ENCODE data around the gene SPATA17.
"Not testable (repeated sequence)": the region's sequence is repeated elsewhere in the genome, so short reads cannot be mapped to it uniquely, and the experiment has no call there.

Gene SPATA17

GRCh38 chr1:217630711-217631591 lies at the start of gene SPATA17, which contains the start of gene GPATCH2 (continued):
- no peak for TF ChIP-seq ZNF148 (tag by site-specific recombination; IDR thresholded peaks at IDR 0.05; ENCODE audit: borderline replicate concordance)
- TF ChIP-seq ZNF404 (tag by site-specific recombination; IDR thresholded peaks at IDR 0.05) = no peak
- TF ChIP-seq ZNF664 (tag by site-specific recombination; IDR thresholded peaks at IDR 0.05) = no peak
- TF ChIP-seq GLIS1 (tag by site-specific recombination; IDR thresholded peaks at IDR 0.05) = no peak
- TF ChIP-seq INSM2 (tag by site-specific recombination; IDR thresholded peaks at IDR 0.05) = peak; percentile 31; the same call in 1 of the 2 replicates
- TF ChIP-seq HOXC10 (CRISPR knock-in tag; IDR thresholded peaks at IDR 0.05) = no peak
- TF ChIP-seq ZNF140 (tag by site-specific recombination; IDR thresholded peaks at IDR 0.05) = no peak
- no peak for TF ChIP-seq MEIS1 (CRISPR knock-in tag; IDR thresholded peaks at IDR 0.05; ENCODE audit: borderline replicate concordance)

GRCh38 chr1:217584286-217584811 lies 46.8 kb upstream of the SPATA17 start:
- CTCF ChIA-PET = interaction anchor here (0.6 kb wide), 2 partner anchors 410 to 705 kb away, joined by 3 read pairs; no protein-coding TSS in a partner anchor
- H3K27ac ChIP-seq (ENCODE audit: extremely low read depth, low read depth, low read length); H3K4me1 ChIP-seq (ENCODE audit: control insufficient read depth, insufficient read depth, low read length); POLR2A ChIA-PET; H3K36me3 ChIP-seq (ENCODE audit: control insufficient read depth in 2 of 2, insufficient read depth in 1 of 2, low read length in 2 of 2); H3K4me3 ChIP-seq (ENCODE audit: low read depth, low read length); H3K9me3 ChIP-seq (ENCODE audit: control insufficient read depth, insufficient read depth, low read depth, low read length): not testable (repeated sequence)

- Histone ChIP-seq H3K4me3 (ENCODE audit: low read depth, low read length) (no peak overlapping the region), H3K36me3 (ENCODE audit: control insufficient read depth in 2 of 2, insufficient read depth in 1 of 2, low read length in 2 of 2) (peaks cover 0 to 3% of the 10 kb centered on the region in 2 experiments; a peak in 2 of 3 replicates), H3K27ac (ENCODE audit: extremely low read depth, low read depth, low read length) (no peak overlapping the region), H3K4me1 (ENCODE audit: control insufficient read depth, insufficient read depth, low read length) (no peaks in the 10 kb centered on the region), H3K9me3 (ENCODE audit: control insufficient read depth, insufficient read depth, low read depth, low read length) (no peaks in the 10 kb centered on the region)
- POLR2A ChIA-PET = interaction anchor here (0.9 kb wide), 1 partner anchor 45 kb away, joined by 3 read pairs; the partner anchor contains the start of gene GPATCH2
- CTCF ChIA-PET = no interaction called here
- TF ChIP-seq OVOL3 (tag by site-specific recombination; IDR thresholded peaks at IDR 0.05) (no peak), ZNF626 (tag by site-specific recombination; IDR thresholded peaks at IDR 0.05) (no peak), ZNF544 (tag by site-specific recombination; IDR thresholded peaks at IDR 0.05) (no peak), ZNF362 (tag by site-specific recombination; IDR thresholded peaks at IDR 0.05) (no peak), ZNF114 (tag by site-specific recombination; IDR thresholded peaks at IDR 0.05) (no peak), ZNF138 (tag by site-specific recombination; IDR thresholded peaks at IDR 0.05; ENCODE audit: borderline replicate concordance) (no peak), ZNF112 (tag by site-specific recombination; IDR thresholded peaks at IDR 0.05) (no peak), ZNF513 (tag by site-specific recombination; IDR thresholded peaks at IDR 0.05) (no peak), ZNF48 (tag by site-specific recombination; IDR thresholded peaks at IDR 0.05) (no peak), ZNF776 (tag by site-specific recombination; IDR thresholded peaks at IDR 0.05; ENCODE audit: borderline replicate concordance) (no peak), GFI1B (tag by site-specific recombination; IDR thresholded peaks at IDR 0.05) (no peak), ZNF837 (tag by site-specific recombination; IDR thresholded peaks at IDR 0.05) (no peak), ZNF266 (tag by site-specific recombination; IDR thresholded peaks at IDR 0.05; ENCODE audit: low read depth) (no peak), ZBTB7A (tag by site-specific recombination; IDR thresholded peaks at IDR 0.05; ENCODE audit: low read depth) (no peak), ZNF654 (tag by site-specific recombination; IDR thresholded peaks at IDR 0.05; ENCODE audit: low read depth) (no peak), ZBTB48 (tag by site-specific recombination; IDR thresholded peaks at IDR 0.05) (no peak), ZNF10 (tag by site-specific recombination; IDR thresholded peaks at IDR 0.05) (no peak)
These were observed 45.6 kb upstream of the SPATA17 start for GRCh38 chr1:217585577-217585976.

Measured in HEK293 (cell line).